GM21723 (cell line): ENCODE results near the gene TXNDC11.

Experiments
- ATAC-seq: cut with Tn5 transposase; IDR thresholded peaks from one replicate; pipeline ENCODE4 v1.9.1; 2021; ENCODE audit warnings: mild to moderate bottlenecking, moderate library complexity; ENCODE audit not compliant: unreplicated experiment

TXNDC11 gene

GRCh38 chr16:11632455-11632939, 110.2 kb downstream of the TXNDC11 start:
- no peak for ATAC-seq

GRCh38 chr16:11631214-11631613, 111.4 kb downstream of the TXNDC11 start:
- no peak for ATAC-seq

GRCh38 chr16:11630768-11631056, 111.9 kb downstream of the TXNDC11 start:
- no peak for ATAC-seq

- no peak for ATAC-seq
Measured at GRCh38 chr16:11630046-11630767, 112.5 kb downstream of the TXNDC11 start.
